HepG2 (cell line): ENCODE results near the gene SHC1. TPM values are rescaled to one million over a fixed set of nuclear protein-coding genes. Genes with fewer than 3 reads are reported as not detected.

Experiments
- ATRX ChIP-seq: sonication (generic); formaldehyde crosslinking; IDR thresholded peaks from 2 replicates; pipeline ENCODE4 v1.4.0; 2020; ENCODE audit warnings: missing genetic modification reagents, borderline replicate concordance
- CCAR2 ChIP-seq: fragments of 200-400 bp; formaldehyde crosslinking; optimal IDR thresholded peaks from 2 replicates; pipeline ENCODE3; 2018; ENCODE audit warnings: low read depth, mild to moderate bottlenecking, low read length, moderate library complexity
- MAFF ChIP-seq: IDR thresholded peaks from 2 replicates; pipeline ENCODE4 v1.6.1; 2011; ENCODE audit warnings: low read depth, low read length, improper control_type of control experiment
- NPAS2 ChIP-seq: sonication (generic); formaldehyde crosslinking; IDR thresholded peaks from 2 replicates; pipeline ENCODE4 v1.8.0; 2022; ENCODE audit warnings: mild to moderate bottlenecking, missing genetic modification reagents, borderline replicate concordance
- POGZ ChIP-seq: sonication (generic); formaldehyde crosslinking; IDR thresholded peaks from 2 replicates; pipeline ENCODE4 v1.4.0; 2020; ENCODE audit warnings: mild to moderate bottlenecking, missing genetic modification reagents
- SOX6 ChIP-seq, 2 experiments: fragments of 450-650 bp in 1 of 2; sonication (generic) in 1 of 2; formaldehyde crosslinking in 1 of 2; IDR thresholded peaks; 2 replicates each; pipeline versions ENCODE4 v1.4.0 to v1.6.1; 2017 to 2020; ENCODE audit warnings: antibody characterized with exemption in 1 of 2, mild to moderate bottlenecking in 1 of 2, missing genetic modification reagents in 1 of 2
- ZFP41 ChIP-seq: sonication (generic); formaldehyde crosslinking; IDR thresholded peaks from 2 replicates; pipeline ENCODE4 v1.4.0; 2020; ENCODE audit warnings: mild to moderate bottlenecking, missing genetic modification reagents, borderline replicate concordance
- ZNF138 ChIP-seq: sonication (generic); formaldehyde crosslinking; IDR thresholded peaks from 2 replicates; pipeline ENCODE4 v1.5.0; 2020; ENCODE audit warnings: mild to moderate bottlenecking, low read depth, missing genetic modification reagents
- ZNF451 ChIP-seq: sonication (generic); formaldehyde crosslinking; IDR thresholded peaks from 2 replicates; pipeline ENCODE4 v1.5.0; 2020; ENCODE audit warnings: mild to moderate bottlenecking, missing genetic modification reagents
- ZNF530 ChIP-seq: sonication (generic); formaldehyde crosslinking; IDR thresholded peaks from 2 replicates; pipeline ENCODE4 v1.5.0; 2020; ENCODE audit warnings: low read depth, mild to moderate bottlenecking, missing genetic modification reagents
- ZNF549 ChIP-seq: sonication (generic); formaldehyde crosslinking; IDR thresholded peaks from 2 replicates; pipeline ENCODE4 v1.5.0; 2020; ENCODE audit warnings: missing genetic modification reagents
- ZNF746 ChIP-seq: sonication (generic); formaldehyde crosslinking; IDR thresholded peaks from 2 replicates; pipeline ENCODE4 v1.8.0; 2022; ENCODE audit warnings: mild to moderate bottlenecking, missing genetic modification reagents
- polyA plus RNA-seq, 8 experiments: library from polyadenylated mRNA; depleted of rRNA in 3 of 8; stranded (reverse) in 7 of 8; unstranded in 1 of 8; fragments of >200 nt; fragmentation: Illumina TruSeq in 4 of 8; extraction: Trizol in 4 of 8; gene quantifications; 2 replicates each; pipeline versions ENCODE4 v1.2.1 to v1.2.3, GENCODE V29; 2011 to 2016; ENCODE audit warnings: low read depth in 4 of 8, missing spikeins in 1 of 8, mixed read lengths in 1 of 8; ENCODE audit not compliant: insufficient read depth in 1 of 8
- total RNA-seq, 5 experiments: library from RNA; depleted of rRNA; stranded (reverse); fragments of >200 nt; fragmentation: Illumina TruSeq; extraction: Trizol; gene quantifications; 2 replicates each; pipeline ENCODE4 v1.2.3, GENCODE V29; 2016; ENCODE audit warnings: low read depth in 1 of 5
- TF ChIP-seq, protein P1 (sequence below): sonication (generic); formaldehyde crosslinking; IDR thresholded peaks from 2 replicates; pipeline ENCODE4 v1.4.0; 2020; ENCODE audit warnings: mild to moderate bottlenecking, missing genetic modification reagents
- TF ChIP-seq, protein P2 (sequence below): sonication (generic); formaldehyde crosslinking; conservative IDR thresholded peaks from 2 replicates; pipeline ENCODE4 v1.4.0; 2020; ENCODE audit warnings: missing genetic modification reagents
- TF ChIP-seq, protein P3 (sequence below): sonication (generic); formaldehyde crosslinking; IDR thresholded peaks from 2 replicates; pipeline ENCODE4 v1.5.0; 2020; ENCODE audit warnings: mild to moderate bottlenecking, missing genetic modification reagents, borderline replicate concordance
- TF ChIP-seq, protein P4 (sequence below): sonication (generic); formaldehyde crosslinking; IDR thresholded peaks from 2 replicates; pipeline ENCODE4 v1.4.0; 2020; ENCODE audit warnings: missing genetic modification reagents; ENCODE audit errors: not compliant biosample characterization
- TF ChIP-seq, protein P5 (sequence below): sonication (generic); formaldehyde crosslinking; IDR thresholded peaks from 2 replicates; pipeline ENCODE4 v1.5.0; 2020; ENCODE audit warnings: missing genetic modification reagents

The SHC1 gene
- total and polyA plus RNA-seq, 2 of the 13 experiments (the other 11 are each of a cell fraction or from before 2014, with no cell fraction given): 52.0 to 137 TPM

DNA sequence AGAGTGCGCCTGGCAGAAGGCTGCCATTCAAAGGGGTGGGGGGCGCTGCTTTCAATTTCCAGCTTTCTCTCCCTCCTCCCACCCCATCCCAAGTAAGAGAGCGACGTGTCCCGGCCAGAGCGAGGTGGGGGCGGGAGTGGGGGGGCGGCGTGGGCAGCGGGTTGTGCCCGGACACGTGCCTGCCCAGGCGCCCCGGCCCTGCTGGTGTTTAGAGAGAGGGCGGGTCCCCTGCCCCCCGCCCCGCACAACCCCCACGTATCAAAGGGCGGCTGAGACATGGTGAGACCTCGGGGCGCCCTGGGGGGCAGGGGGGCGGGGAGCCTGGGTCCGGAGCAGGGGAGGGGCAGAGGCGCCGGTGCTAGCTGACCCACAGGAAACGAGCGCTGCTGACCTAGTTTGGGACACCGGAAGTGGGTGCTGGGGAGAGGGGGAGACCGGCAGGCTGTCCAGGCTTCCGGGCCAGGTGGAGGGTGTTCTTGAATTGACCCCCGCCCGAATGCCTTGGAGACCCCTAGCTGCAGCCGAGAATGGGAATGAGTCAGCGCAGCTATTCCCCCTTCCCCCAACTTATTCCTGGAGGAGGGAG lies 33.3 kb upstream of the SHC1 start (continued):
- TF ChIP-seq, protein P1, sequence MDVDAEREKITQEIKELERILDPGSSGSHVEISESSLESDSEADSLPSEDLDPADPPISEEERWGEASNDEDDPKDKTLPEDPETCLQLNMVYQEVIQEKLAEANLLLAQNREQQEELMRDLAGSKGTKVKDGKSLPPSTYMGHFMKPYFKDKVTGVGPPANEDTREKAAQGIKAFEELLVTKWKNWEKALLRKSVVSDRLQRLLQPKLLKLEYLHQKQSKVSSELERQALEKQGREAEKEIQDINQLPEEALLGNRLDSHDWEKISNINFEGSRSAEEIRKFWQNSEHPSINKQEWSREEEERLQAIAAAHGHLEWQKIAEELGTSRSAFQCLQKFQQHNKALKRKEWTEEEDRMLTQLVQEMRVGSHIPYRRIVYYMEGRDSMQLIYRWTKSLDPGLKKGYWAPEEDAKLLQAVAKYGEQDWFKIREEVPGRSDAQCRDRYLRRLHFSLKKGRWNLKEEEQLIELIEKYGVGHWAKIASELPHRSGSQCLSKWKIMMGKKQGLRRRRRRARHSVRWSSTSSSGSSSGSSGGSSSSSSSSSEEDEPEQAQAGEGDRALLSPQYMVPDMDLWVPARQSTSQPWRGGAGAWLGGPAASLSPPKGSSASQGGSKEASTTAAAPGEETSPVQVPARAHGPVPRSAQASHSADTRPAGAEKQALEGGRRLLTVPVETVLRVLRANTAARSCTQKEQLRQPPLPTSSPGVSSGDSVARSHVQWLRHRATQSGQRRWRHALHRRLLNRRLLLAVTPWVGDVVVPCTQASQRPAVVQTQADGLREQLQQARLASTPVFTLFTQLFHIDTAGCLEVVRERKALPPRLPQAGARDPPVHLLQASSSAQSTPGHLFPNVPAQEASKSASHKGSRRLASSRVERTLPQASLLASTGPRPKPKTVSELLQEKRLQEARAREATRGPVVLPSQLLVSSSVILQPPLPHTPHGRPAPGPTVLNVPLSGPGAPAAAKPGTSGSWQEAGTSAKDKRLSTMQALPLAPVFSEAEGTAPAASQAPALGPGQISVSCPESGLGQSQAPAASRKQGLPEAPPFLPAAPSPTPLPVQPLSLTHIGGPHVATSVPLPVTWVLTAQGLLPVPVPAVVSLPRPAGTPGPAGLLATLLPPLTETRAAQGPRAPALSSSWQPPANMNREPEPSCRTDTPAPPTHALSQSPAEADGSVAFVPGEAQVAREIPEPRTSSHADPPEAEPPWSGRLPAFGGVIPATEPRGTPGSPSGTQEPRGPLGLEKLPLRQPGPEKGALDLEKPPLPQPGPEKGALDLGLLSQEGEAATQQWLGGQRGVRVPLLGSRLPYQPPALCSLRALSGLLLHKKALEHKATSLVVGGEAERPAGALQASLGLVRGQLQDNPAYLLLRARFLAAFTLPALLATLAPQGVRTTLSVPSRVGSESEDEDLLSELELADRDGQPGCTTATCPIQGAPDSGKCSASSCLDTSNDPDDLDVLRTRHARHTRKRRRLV: no peak
- TF ChIP-seq SOX6 (IDR thresholded peaks at IDR 0.05): no peak
- no peak for TF ChIP-seq SOX6 (CRISPR knock-in tag; IDR thresholded peaks at IDR 0.05)
- TF ChIP-seq ZFP41: no peak
- TF ChIP-seq ZNF746: peak; percentile 84
- TF ChIP-seq ZNF530 (CRISPR knock-in tag): no peak
- TF ChIP-seq, protein P2, sequence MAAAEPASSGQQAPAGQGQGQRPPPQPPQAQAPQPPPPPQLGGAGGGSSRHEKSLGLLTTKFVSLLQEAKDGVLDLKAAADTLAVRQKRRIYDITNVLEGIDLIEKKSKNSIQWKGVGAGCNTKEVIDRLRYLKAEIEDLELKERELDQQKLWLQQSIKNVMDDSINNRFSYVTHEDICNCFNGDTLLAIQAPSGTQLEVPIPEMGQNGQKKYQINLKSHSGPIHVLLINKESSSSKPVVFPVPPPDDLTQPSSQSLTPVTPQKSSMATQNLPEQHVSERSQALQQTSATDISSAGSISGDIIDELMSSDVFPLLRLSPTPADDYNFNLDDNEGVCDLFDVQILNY (CRISPR knock-in tag): no peak
- TF ChIP-seq POGZ (CRISPR knock-in tag): no peak
- TF ChIP-seq, protein P3, sequence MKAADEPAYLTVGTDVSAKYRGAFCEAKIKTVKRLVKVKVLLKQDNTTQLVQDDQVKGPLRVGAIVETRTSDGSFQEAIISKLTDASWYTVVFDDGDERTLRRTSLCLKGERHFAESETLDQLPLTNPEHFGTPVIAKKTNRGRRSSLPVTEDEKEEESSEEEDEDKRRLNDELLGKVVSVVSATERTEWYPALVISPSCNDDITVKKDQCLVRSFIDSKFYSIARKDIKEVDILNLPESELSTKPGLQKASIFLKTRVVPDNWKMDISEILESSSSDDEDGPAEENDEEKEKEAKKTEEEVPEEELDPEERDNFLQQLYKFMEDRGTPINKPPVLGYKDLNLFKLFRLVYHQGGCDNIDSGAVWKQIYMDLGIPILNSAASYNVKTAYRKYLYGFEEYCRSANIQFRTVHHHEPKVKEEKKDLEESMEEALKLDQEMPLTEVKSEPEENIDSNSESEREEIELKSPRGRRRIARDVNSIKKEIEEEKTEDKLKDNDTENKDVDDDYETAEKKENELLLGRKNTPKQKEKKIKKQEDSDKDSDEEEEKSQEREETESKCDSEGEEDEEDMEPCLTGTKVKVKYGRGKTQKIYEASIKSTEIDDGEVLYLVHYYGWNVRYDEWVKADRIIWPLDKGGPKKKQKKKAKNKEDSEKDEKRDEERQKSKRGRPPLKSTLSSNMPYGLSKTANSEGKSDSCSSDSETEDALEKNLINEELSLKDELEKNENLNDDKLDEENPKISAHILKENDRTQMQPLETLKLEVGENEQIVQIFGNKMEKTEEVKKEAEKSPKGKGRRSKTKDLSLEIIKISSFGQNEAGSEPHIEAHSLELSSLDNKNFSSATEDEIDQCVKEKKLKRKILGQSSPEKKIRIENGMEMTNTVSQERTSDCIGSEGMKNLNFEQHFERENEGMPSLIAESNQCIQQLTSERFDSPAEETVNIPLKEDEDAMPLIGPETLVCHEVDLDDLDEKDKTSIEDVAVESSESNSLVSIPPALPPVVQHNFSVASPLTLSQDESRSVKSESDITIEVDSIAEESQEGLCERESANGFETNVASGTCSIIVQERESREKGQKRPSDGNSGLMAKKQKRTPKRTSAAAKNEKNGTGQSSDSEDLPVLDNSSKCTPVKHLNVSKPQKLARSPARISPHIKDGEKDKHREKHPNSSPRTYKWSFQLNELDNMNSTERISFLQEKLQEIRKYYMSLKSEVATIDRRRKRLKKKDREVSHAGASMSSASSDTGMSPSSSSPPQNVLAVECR (CRISPR knock-in tag): peak; percentile 52
- TF ChIP-seq, protein P4, sequence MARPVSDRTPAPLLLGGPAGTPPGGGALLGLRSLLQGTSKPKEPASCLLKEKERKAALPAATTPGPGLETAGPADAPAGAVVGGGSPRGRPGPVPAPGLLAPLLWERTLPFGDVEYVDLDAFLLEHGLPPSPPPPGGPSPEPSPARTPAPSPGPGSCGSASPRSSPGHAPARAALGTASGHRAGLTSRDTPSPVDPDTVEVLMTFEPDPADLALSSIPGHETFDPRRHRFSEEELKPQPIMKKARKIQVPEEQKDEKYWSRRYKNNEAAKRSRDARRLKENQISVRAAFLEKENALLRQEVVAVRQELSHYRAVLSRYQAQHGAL (CRISPR knock-in tag): no peak
- no peak for TF ChIP-seq NPAS2 (CRISPR knock-in tag)
- no peak for TF ChIP-seq ATRX
- TF ChIP-seq, protein P5, sequence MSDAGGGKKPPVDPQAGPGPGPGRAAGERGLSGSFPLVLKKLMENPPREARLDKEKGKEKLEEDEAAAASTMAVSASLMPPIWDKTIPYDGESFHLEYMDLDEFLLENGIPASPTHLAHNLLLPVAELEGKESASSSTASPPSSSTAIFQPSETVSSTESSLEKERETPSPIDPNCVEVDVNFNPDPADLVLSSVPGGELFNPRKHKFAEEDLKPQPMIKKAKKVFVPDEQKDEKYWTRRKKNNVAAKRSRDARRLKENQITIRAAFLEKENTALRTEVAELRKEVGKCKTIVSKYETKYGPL: no peak
- no peak for TF ChIP-seq ZNF451 (CRISPR knock-in tag)
- no peak for TF ChIP-seq CCAR2
- TF ChIP-seq ZNF549: no peak
- no peak for TF ChIP-seq ZNF138 (CRISPR knock-in tag)
- no peak for TF ChIP-seq MAFF
